GM18861 (cell line): ENCODE results near the gene TRIM75.
"Not testable (repeated sequence)": the region's sequence is repeated elsewhere in the genome, so short reads cannot be mapped to it uniquely, and the experiment has no call there.

Experiments
- ATAC-seq: cut with Tn5 transposase; IDR thresholded peaks from one replicate; pipeline ENCODE4 v1.9.1; 2021; ENCODE audit not compliant: unreplicated experiment

Gene TRIM75

DNA sequence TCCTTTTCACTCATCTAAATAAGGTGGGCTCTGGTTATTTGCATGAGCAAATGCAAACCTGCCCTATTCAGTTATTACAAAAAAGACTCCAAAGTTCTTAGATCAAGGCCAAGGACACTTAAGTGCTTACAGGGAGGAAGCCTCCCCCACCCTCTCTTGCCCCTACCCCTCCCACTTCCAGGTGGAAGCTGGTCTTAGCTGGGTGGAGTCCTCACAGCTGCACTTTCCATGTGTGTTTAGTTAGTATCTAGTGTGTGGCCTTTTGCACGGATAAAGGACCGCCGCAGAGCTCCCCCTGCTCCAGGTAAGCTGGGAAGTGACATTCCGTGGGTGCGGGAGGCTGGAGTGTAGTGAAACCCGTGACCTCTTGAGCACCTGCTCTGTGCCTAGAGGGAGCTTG, at the start of gene TRIM75:
Gene TRIM75, plus strand, starts transcription at position 222 of the 400 bp plus-strand sequence. CDS start 5,282 bp downstream, outside the sequence.
- ATAC-seq, result no peak

DNA sequence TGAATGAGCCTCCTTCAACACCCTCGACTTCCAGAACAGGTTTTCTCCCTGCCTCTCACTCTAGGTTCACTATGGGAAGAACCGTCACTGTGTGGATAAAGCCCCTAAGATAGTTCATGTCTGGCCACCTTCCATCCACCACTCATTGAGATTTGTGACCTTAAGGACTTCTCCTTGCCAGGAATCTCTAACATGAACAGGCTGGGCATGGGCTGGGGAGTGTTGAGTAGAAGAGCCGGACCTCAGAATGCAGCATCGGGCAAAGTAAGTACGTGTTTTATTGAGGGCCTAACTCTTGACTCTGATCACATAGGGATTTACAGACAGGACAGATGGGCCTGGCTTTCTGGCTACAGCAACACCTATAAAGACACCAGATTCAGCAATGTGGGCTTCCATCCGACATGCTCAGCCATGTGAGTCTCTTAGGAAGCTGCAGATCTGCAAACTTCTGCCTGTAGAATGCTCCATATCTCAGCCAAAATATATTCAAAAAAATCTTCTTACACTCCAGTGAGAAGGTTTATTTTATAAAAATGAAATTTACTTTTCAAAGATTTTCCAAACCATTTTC, 48.2 kb upstream of the TRIM75 start:
- no peak for ATAC-seq

DNA sequence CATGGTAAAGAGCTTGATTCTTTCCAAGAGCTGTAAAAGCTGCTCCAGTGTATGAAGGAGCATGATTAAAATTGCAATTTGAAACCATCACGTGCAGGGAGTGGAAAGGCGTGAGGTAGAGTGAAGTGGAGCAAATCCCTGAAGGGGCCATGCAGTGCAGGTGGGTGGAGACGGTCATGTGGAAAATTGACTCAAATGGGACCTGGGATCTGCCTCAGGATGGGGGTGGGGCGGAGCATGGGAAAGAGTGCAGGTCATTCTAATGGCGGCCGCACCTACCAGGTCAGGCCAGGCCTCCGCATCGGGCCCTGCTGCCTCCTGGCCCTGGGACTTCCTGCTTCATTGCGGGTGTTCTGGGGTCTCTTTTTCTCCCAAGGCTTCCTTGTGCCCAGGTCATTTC, 47.2 kb upstream of the TRIM75 start:
- no peak for ATAC-seq

DNA sequence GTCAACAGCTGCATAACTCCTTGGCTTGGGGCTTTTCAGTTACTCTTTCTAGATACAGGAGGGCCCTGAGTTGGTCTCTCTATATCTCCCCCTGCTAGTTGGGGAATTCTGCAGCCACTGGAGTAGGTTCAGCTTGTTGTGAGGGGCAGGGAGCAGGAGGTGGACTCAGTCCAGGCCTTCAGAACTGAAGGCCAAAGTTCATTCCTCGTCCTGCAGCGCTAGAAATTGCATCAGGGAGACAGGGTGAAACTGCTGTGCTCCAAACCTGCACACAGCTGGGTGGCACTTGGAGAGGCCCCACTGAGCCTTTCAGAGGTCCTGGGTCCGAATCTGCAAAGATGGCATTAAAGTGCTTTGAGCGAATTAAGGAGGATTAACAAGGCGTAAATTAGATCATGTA, 46.8 kb upstream of the TRIM75 start:
- no peak for ATAC-seq

DNA sequence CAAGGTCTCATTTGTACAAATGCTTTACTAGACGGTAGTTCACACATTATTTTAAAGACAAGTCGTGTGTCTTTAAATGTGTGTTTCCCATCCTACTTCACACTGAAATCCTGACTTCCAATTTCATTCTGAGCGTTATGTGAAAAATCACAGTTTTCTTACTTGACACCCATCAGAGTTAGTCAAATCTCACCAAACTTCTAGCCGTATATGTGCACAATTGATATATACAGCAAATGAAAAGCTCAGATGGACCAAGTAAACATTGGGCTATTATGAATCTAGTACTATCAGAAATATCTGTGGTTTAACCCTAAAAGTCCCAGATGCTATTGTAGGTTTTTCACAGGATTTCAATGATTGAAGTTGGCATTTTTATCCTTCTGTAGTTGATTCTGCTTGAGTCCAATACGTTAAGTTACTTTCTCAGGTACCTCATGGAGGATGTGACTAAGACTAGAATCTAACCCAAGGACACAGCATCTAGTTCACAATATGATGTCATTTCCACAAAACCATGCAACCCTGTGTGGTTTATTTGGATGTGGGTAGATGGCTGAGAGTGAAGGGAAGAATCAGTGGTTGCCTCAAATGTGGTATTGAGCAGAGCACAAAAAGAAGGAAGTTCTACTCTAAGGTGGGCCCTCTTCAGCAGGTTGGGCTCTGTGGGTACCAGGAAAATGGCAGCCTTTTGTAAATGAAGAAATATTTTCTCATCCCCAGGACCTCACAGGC, 44.0 kb upstream of the TRIM75 start:
- no peak for ATAC-seq

DNA sequence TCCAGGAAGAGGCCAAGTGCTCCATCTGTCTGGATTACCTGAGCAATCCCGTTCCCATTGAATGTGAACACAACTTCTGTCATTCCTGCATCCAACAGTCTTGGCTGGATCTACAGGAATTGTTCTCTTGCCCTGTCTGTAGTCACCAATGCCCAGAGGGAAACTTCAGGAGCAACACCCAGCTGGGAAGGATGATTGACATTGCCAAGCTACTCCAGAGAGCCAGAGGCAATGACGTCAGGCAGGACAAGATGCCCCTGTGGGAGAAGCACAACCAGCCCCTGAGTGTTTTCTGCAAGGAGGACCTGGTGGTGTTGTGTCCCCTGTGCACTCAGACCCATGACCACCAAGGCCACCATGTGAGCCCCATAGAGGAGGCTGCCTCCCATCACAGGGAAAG, 43.2 kb upstream of the TRIM75 start:
- no peak for ATAC-seq

DNA sequence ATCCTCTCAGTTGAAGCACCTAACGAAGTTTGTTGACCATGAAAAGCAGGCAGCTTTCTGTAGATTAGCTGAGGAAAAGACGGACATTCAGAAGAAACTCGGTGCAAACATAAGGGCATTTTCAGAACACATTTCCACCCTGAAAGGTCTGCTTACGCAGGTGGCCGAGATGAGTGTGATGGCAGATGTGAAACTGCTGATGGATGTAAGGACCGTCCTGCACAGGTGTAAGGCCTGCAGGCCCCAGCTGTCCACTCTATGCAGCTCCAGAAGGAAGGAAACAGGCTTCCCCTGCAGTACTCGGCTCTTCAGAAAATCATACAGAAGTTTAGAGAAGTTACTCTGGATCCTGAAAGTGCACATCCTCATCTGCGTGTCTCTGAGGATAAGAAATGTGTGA, 42.7 kb upstream of the TRIM75 start:
- no peak for ATAC-seq

DNA sequence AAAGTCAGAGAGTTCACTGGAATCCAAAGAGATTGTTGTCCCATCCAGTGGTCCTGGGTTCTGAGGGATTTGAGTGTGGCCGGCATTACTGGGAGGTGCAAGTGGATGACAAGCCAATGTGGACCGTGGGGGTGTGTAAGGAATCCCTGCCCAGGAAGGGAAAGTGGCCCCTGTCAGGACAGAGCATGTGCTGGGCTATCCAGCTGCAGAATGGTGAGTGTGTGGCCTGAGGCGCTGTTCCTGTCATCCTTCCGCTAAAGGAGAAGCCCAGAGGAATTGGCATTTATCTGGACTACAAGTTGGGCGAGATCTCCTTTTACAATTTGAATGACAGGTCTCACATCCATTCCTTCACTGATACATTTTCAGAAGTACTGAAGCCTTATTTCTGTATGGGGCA, 42.3 kb upstream of the TRIM75 start:
- no peak for ATAC-seq

DNA sequence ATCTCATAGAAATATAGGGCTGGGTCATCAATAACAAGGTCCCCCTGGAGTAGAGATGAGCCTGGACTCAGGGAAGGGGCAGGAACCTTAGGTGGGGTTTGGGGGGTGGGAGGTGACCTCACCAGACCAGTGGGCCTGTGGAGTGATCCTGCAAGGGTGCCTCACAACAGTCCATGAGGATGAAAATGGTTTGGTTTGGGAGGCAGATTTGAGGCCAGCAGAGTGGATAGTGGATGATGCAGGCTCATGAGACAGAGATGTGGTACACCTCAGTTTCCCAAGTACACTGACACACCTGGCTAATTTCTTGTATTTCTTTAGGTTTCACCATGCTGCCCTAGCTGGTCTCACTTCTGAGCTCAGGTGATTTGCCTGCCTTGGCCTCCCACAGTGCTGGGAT, 40.0 kb upstream of the TRIM75 start:
- no peak for ATAC-seq

DNA sequence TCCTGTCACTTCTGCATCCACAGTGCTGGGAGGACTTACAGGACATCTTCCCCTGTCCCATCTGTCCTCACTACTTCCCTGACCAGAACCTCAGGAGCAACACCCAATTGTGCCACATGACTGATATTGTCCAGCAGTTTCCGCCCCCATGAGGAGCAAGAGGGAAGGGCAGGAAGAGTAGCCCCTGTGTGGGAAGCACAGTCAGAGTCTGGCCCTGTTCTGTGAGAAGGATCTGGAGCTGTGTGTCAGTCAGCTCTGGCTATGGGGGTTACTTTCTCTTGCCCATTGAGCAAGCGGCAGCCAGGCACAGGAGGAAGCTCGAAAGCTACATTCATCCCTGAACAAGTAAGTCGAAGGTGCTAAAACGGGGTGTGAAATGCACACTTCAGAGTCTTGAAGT, 36.7 kb upstream of the TRIM75 start:
- ATAC-seq, result no peak

DNA sequence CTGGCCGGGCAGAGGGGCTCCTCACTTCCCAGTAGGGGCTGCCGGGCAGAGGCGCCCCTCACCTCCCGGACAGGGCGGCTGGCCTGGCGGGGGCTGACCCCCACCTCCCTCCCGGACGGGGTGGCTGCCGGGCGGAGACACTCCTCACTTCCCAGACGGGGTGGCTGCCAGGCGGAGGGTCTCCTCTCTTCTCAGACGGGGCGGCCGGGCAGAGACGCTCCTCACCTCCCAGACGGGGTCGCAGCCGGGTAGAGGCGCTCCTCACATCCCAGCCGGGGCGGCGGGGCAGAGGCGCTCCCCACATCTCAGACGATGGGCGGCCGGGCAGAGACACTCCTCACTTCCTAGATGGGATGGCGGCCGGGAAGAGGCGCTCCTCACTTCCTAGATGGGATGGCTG, 33.7 kb upstream of the TRIM75 start:
- not testable (repeated sequence) for ATAC-seq

DNA sequence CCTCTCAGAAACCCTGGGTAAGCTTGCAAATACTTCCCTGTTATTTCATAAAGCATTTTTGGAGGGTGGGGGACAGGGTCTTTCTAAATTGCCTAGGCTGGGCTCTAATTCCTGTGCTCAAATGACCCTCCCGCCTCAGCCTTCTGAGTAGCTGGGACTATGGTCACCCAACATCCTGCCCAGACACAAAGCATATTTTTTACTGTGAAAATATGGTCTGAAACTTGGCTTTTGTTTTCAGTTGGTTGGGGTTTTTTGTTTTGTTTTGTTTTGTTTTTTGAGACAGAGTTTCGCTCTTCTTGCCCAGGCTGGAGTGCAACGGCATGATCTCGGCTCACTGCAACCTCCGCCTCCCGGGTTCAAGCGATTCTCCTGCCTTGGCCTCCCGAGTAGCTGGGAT, 27.9 kb upstream of the TRIM75 start:
- not testable (repeated sequence) for ATAC-seq

DNA sequence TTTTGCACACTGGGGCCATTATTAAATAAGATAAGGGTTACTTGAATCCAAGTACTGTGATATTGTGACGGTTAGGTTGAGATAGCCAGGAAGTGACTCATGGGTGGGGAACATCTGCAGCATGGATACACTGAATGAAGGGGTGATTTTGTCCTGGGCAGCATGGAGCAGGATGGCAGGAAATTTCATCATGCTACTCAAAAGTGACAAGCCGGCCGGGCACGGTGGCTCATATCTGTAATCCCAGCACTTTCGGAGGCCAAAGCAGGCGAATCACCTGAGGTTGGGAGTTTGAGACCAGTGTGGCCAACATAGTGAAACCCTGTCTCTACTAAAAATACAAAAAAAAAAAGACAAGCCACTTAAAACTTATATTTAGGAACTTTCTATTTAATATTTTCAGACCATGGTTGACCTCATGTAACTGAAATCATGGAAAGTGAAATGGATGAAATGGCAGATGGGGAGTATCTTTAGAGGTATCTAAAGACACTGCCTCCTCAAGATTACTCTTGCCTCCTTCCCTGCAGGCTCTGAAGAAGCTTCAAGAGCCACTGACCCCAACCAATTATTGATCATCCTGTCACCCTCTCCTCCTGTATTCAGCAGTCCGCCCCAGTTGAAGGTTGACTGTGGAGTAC, 25.8 kb upstream of the TRIM75 start:
- no peak for ATAC-seq

DNA sequence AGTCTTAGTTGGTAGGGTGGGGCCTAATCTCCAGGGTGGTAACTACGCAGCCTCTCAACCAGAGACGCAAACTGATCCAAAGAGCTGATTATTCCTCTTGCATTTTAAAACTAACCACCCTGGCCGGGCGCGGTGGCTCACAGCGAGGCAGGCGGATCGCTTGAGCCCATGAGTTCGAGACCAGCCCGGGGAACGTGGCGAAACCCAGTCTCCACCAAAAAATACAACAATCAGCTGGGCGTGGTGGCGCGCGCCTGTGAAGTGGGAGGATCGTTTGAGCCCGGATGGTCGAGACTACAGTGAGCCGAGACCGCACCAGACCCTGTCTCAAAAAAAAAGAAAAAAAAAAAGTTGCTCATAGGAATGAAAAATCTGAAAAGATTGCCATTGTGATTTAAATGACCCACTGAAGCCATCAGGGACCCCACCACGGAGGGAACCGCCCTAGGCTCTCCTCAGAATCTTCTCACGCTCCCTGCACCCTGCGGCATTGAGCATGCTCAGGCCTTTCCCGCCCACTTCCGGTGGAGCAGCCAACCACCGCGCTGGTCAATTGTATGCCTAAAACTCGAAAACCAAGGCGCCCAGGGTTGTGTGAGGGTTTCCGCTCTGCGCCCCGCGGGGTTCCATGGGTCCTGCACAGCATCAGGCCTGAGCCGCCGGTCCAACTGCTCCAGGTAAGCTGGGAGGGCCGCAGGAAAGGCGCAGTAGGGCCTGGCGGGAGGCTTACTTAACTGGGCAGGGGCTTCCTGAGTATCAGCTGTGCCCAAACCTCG, 22.0 kb upstream of the TRIM75 start, which contains the start of gene TRIM60:
Gene TRIM60, plus strand, starts transcription at position 564 of the 776 bp plus-strand sequence. CDS start 8,074 bp downstream, outside the sequence.
- no peak for ATAC-seq

DNA sequence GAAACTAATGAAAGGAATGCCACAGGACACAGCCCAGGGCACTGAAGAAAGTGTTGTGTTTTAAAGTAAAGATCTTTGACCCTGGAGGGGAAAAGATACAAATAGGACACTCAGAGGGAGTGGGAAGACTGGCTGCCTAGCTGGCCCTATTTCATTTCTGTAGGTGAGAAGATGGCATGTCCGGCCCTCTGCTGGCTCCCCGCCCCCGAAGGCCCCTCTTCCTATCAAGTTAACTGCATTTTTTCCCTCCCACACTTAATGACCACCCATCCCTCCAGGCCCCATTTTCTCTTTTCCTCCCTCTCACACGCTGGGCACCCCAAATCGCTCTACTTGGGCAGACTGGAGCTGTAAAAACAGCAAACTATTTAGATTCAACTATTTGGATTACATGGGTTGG, 5.5 kb upstream of the TRIM75 start:
- ATAC-seq, result no peak

DNA sequence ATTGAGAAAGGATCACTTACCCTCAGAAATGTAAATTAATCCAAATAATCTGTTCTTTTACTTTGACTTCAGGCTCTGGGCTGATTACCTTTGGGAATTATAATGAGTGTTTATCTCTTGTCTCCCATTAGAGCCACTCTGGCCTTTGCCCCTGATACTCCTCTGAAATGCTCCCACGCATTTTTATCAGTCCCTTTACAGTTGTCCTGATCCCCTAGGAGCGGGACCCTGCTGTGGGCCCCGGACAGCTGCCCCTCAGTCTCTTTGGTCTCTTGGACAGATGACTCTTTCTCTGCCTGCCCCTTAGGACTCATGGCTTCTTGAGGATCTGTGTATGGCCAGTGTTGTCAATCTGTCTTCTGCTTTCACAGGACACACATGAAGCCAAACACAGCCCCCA, 1.0 kb upstream of the TRIM75 start:
- ATAC-seq, result no peak

DNA sequence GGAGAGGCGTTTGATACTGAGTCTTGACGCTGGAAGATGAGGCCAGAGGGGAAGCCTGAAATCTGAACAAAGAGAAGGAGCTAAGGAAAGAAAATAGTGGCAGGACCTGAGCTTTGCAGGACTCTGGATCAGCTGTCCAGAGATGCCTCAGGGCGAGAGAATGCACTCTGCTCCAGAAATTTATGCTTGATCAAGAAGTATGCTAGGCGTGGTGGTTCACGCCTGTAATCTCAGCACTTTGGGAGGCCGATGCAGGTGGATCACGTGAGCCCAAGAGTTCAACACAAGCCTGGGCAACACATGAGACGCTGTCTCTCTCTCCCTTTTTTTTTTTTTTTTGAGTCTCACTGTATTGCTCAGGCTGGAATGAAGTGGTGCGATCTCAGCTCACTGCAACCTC, 1.9 kb downstream of the TRIM75 start:
- no peak for ATAC-seq

DNA sequence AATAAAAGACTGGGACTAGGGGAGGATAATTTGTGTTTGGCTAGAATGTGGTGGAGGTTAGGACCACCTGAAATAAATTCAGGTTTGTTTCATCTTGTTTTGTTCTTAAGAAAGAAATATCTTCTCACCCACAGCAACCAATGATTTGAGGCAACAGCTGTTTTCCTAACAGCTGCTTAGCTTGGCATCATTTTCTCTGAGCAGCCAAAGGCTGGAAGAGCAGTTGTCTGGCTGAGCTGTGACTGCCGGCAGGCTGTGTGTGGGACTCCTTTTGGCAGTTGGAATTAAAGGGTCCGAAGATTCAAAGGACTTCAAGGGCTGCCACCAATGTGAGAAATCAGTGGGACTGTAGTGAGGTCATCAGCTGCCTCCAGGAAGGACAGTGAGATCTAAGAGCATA, 5.0 kb downstream of the TRIM75 start:
- ATAC-seq, result no peak

DNA sequence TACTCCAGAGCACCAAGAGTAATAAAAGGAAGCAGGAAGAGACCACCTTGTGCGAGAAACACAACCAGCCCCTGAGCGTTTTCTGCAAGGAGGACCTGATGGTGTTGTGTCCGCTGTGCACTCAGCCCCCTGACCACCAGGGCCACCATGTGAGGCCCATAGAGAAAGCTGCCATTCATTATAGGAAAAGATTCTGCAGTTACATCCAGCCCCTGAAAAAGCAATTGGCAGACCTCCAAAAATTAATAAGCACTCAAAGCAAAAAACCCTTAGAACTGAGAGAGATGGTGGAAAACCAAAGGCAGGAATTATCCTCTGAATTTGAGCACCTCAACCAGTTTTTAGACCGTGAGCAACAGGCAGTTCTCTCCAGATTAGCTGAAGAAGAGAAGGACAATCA, 5.7 kb downstream of the TRIM75 start:
- no peak for ATAC-seq

DNA sequence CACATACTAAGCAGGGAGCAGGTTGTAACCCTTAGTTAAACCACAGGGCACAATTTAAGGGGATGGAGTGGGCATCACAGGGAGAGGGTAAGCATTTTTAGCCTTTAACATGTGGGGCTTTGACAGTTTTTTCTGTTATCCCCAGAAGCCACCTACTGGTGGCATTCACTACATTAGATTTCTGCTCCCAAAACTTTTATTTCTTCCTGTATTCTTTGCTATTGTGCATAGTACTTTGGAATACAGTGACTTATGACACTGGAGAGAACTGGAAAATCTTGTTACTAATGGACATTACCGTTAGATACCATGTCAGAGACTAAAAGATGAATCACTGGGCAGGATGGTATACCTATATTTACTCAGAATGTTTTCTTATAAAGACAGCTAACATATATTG, 7.3 kb downstream of the TRIM75 start:
- no peak for ATAC-seq

DNA sequence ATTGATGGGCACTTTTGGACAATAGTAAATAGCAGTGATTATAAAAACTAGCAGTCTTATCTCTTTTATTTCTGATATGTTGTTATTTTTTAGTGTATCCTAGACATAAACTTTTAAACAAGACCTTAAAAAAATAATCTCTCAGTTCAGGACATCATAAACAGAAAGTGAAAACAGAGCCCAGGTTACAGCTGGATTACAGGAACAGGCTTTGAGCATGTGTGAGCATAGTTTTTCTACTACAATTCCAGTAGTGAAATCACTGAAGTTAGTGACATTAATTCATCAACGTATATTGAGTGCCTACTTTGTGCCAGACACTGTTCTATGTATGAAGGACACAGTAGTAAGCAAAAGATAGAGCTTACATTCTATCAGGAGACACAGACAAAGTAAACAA, 16.9 kb downstream of the TRIM75 start:
- ATAC-seq, result no peak

DNA sequence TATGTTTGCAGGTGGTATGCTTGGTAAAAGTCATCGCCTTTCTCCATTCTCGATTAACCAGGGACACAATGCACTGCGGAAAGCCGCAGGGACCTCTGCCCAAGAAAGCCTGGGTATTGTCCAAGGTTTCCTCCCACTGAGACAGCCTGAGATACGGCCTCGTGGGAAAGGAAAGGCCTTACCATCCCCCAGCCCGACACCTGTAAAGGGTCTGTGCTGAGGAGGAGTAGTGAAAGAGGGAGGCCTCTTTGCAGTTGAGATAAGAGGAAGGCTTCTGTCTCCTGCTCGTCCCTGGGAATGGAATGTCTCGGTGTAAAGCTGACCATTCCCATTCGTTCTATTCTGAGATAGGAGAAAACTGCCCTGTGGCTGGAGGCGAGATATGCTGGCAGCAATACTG, 19.7 kb downstream of the TRIM75 start:
- ATAC-seq, result not testable (repeated sequence)
